Glomerular endothelial cell (primary cell): ENCODE results near the gene POLD3. TPM values are rescaled to one million over a fixed set of nuclear protein-coding genes. Genes with fewer than 3 reads are reported as not detected.
A peak's percentile ranks its signal among the peaks of the same experiment; 100 is the strongest.

Experiments used
- DNase-seq: peaks from one replicate; pipeline ENCODE4 v3.0.0-alpha.2; 2011; ENCODE audit warnings: low read depth, low spot score; ENCODE audit errors: extremely low read depth
- total RNA-seq: library from RNA; depleted of rRNA; stranded (reverse); fragments of >200 nt; gene quantifications from 2 replicates; pipeline ENCODE4 v1.2.3, GENCODE V29; 2015

Gene POLD3
- 6.5 and 12.1 TPM in 2 replicates for total RNA-seq

- DNase-seq = peak; percentile 44
These were observed at the start of gene POLD3 for GRCh38 chr11:74592441-74593362. Gene POLD3, plus strand, starts transcription at chr11:74592582. Its CDS starts 77 bp downstream, at chr11:74592659.

GRCh38 chr11:74543991-74544390 is 48.4 kb upstream of the POLD3 start:
- no peak for DNase-seq

- DNase-seq = no peak
These were observed 45.6 kb upstream of the POLD3 start for GRCh38 chr11:74546752-74547151.

GRCh38 chr11:74550991-74551753 is 41.2 kb upstream of the POLD3 start:
- DNase-seq = no peak

DNA sequence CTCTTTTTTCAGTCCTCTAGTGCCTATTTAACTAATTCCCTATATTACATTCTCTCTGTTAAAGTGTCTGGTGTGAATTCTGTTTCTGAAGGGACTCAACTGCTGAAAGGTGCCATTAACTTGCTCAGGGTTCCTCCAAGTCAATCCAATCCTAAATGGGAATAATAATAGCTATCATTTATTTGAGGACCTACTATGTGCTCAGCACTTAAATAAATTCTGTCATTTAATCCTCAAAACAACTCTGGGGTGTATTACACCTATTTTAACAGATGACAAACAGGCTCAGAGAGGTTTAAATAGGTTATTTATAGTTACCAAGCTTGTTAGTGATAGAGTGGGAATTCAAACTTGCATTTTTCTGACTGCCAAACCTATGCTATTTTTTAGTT is 40.6 kb upstream of the POLD3 start:
- DNase-seq = no peak

- DNase-seq = no peak
These were observed 34.9 kb upstream of the POLD3 start for GRCh38 chr11:74557526-74557925.

DNA sequence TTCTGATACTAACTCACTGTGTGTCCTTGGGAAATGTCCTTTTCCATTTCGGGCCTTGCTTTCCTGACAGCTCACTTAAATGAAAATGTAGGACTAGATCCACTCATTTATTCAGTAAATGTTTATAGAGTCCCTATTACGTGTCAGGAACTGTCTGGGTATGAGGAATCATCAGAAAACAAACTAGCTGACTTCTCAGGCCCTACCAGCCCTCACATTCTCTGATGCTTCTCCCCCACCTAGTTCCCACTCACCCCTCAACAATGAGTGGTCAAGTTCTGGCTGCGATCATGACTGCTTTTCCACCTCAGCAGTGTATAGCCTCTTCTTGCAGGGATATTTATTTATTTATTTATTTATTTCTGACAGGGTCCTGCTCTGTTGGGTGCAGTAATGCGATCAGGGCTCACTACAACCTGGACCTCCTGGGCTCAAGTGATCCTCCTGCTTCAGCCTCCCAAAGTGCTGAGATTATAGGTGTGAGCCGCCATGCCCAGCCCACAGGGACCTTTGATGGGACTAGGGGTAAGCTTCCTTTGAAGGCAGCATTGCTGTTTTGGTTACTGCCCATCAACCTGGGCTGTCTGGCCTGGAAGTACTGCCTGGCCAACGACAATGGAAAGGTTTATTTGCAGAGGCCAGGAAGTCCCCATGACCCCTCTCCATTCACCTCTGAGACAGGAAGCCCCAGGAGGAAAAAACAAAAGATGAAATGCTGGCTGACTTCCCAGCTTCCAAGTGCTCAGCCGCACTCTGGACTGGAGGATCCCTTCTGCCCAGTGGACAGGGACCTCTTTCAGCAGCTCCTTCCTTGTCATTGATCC is 33.1 kb upstream of the POLD3 start:
- DNase-seq = peak; percentile 63

DNA sequence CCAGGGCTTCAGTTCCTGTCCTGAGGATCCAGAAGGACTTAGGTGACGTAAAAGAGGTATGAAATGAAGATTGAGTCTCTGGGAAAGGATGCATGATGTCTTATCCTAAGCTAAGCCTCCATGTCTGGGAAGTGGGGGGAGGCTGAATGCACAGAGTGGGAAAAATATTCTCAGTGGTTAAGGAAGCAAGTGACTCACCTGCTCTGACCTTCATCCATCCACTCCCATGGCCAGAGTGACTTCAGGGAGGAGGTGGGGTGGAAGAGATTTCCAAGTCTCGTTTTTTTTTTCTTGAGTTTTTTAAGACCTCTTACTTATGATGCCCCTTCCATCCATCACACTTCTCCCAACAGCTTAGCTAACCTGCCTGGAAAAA is 32.5 kb upstream of the POLD3 start:
- DNase-seq = no peak

DNA sequence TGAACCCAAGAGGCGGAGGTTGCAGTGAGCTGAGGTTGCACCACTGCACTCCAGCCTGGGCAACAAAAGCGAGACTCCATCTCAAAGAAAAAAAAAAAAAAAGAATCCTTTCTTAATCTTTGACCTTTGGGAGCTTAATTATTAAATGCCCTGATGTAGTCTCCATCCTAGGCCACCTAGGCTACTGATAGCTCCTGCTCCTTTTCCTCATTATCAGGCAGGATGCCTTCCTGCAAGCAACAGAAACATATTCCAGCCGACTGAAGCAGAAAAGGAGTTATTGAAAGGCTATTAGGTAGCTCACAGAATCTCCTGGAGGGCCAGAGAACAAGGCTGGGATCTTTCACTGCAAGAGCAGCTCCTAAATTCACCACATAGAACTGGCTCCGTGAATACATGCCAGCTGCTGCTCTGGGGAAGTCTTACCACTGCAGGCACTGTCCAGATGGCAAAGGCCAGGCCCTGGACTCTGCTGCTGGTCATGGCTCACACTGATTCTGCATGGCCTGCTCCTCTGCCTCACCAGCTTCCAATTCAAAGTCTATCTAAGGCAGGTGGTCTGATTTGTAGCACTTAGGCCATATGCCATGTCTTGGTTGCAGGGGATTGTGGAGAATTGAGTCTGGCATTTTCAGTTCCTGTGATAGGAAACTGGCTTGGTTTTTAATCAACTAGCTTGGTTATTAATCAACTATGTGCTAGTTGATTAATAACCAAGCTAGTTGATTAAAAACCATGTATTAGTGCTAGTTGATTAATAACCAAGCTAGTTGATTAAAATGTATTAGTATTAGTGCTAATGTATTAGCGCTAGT is 26.0 kb upstream of the POLD3 start:
- DNase-seq = no peak

- no peak for DNase-seq
These were observed 24.4 kb upstream of the POLD3 start for GRCh38 chr11:74568028-74568427.

GRCh38 chr11:74570266-74571061 is 21.9 kb upstream of the POLD3 start:
- peak; percentile 33 for DNase-seq

DNA sequence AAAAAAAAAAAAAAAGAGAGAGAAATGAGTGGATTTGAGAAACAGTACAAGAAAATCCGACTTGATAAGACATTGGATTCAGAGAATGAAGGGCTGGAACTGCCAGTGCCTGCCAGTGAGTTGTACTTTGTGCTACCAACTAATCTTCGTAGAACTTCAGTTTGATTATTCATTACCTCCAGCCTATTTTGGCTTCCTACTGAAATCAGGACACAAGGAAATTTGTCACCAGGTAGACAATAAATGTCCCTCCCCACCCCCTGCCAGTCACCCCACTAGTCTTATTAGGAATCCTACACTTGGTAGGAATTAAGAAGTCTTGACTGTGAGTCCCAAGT is 21.4 kb upstream of the POLD3 start:
- DNase-seq = no peak

DNA sequence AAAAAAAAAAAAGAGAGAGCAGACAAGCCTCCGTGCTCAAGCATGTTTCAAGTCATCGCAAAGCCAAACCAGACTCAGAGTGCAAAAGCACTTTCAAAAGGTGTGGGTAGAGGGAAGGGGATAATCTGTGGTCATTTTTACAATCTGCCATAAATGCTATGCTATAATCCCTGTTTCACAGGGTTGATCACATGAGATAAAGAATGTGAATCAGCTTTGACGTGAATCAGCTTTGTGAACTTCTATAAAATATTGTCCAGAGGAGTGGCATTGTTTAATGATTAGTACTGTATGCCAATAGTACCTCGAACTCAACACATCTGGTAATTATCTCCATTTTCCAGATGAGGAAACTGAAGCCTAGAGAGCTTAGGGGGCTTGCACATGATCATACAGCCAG is 20.0 kb upstream of the POLD3 start:
- DNase-seq = no peak

DNA sequence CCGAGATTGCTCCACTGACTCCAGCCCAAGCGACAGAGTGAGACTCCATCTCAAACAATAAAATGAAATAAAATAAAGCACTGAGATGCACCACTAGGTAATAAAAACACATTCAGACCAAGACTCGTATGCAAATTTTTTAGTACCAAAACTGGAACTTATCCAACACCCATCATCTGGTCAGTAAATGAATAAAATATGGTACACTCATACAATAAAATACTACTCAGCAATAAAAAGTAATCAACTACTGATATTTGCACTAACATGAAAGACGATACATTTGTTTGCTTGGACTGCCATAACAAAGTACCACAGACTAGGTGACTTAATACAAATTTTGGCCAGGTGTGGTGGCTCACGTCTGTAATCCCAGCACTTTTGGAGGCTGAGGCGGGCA is 17.8 kb upstream of the POLD3 start:
- DNase-seq = no peak

DNA sequence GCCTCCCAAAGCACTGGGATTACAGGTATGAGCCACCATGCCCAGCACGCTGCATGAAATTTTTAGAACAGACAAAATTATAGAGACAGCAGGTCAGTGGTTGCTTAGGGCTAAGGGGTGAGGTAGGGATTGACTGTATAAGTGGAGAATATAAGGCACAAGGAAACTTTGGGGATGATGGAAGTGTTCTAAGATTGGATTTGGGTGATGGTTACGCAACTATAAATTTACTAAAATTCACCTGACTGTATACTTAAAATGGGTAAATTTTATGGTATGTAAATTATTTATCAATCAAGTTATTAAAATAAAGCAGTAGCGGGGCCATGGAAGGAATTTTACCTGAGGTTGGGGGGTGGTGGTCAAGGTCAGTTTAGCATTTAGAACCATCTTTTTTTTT is 16.4 kb upstream of the POLD3 start:
- DNase-seq = no peak

DNA sequence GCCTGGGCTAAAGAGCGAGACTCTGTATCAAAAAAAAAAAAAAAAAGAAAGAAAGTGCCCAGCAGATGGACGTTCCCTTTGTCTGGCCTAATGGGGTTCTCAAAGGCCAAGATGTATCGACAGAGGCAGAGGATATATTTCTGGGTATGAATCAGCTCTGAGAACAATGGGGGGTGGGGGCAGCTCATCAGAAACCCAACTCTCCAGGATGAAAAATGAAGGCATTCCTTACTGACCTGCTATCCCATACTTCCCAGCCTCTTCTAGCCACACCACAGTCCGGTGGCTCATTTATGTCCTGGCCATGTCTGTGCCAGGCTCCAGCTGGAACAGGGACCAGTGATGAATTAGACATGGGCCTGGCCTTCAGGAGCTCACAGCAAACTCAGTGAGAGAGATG is 15.2 kb upstream of the POLD3 start:
- DNase-seq = no peak

DNA sequence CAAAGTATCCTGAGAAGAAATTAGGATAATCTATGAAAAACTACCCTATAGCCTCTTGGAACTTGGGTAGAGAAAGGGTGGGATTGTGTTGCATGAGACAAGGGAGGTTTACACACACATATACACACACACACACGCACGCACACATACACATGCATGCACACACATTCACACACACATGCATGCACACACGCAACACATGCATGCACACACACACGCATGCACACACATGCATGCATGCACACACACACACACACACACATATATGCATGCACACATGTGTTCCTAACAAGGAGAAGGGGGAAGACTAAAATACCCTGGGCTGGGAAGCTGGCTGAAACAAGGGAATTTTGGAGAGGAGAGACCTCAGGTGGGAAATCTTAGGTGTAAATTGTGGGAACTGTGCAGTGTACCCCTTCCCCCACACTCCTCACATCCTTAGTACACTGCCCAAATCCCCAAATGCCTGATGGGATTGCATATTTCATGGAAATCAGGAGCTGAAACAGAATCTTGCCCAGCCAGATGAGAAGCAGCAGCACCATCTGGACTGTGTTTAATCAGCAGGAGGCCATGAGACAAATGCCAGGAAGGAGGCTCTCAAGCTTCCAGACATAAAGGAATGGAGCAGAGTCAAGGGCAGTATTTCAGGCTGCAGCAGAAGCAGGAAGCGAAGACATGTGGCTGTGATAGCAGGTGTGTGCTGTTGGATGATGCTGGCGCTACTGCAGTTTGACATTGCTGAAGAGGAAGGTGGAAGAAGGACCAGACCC is 14.6 kb upstream of the POLD3 start:
- DNase-seq = no peak

DNA sequence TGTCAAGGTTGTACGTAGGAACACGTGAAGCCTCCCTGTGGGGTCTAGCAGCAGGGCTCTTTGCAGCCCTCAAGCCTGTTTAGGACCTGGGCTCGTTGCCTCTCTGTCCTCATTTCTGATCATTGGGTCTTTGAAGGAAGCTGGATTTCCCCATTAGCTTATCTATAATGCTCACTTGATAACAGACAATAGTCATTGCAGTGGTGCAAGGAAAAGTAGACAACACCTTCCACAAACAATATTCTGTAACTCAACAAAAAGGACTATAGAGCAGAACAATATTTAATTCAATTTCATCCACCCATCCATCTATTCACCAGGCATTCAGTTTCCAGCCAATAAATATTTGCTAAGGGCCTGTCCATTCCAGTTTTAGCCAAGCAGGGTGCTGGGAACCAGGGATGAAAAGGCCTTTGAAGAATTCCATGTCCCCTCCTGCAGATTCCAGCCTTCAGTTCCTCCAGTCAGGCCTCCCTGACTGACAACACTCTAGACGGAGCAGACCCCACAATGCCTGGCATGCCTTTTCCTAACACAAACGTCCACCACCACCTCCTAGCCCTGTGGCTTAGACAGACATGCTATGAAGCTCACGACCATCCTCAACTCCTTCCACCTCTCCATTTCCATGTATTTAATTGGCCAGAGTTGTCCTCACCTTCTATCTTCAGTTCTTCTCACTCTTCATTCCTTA is 12.7 kb upstream of the POLD3 start:
- DNase-seq = no peak
